Gastroesophageal sphincter (tissue), 4 donors: ENCODE data around the gene RAG2. TPM values are rescaled to one million over a fixed set of nuclear protein-coding genes. Genes with fewer than 3 reads are reported as not detected.

ENCODE experiments used
- ATAC-seq: fragments of 150-250 bp; one replicate; pipeline ENCODE4 v1.9.1; 2016; ENCODE audit warnings: mild to moderate bottlenecking, moderate library complexity
- H3K27ac ChIP-seq, 4 donors: fragments of 200-600 bp; sonication (generic) in 3 of 4; 1 replicate in 3 of 4; 2 replicates in 1 of 4; pipeline ENCODE4 v1.5.1; 2016 to 2019
- H3K27me3 ChIP-seq: fragments of 200-600 bp; sonication (generic); one replicate; pipeline ENCODE4 v1.5.1; 2019
- H3K36me3 ChIP-seq, 2 donors: fragments of 200-600 bp; sonication (generic); one replicate each; pipeline ENCODE4 v1.5.1; 2019; ENCODE audit warnings: control low read depth in 1 of 2
- H3K4me1 ChIP-seq, 3 donors: fragments of 200-600 bp; sonication (generic); 1 replicate in 2 of 3; 2 replicates in 1 of 3; pipeline ENCODE4 v1.5.1; 2016 to 2019; ENCODE audit warnings: control low read depth in 2 of 3
- H3K4me3 ChIP-seq, 2 donors: fragments of 200-600 bp; sonication (generic); one replicate each; pipeline ENCODE4 v1.5.1; 2019; ENCODE audit warnings: mild to moderate bottlenecking in 1 of 2, moderate library complexity in 1 of 2
- H3K9me3 ChIP-seq, 3 donors: fragments of 200-600 bp; sonication (generic); one replicate each; pipeline ENCODE4 v1.5.1; 2017 to 2019; ENCODE audit warnings: control low read depth in 2 of 3
- CTCF ChIP-seq, 4 experiments: fragments of 200-600 bp in 2 of 4; fragments of 450-650 bp in 2 of 4; sonication (generic) in 1 of 4; IDR thresholded peaks; one replicate each; pipeline ENCODE4 v1.5.1; 2017 to 2019; ENCODE audit warnings: antibody characterized with exemption in 4 of 4, mild to moderate bottlenecking in 2 of 4, moderate library complexity in 2 of 4
- EP300 ChIP-seq: sonication (generic); formaldehyde crosslinking; IDR thresholded peaks from one replicate; pipeline ENCODE4 v1.6.1; 2017; ENCODE audit warnings: antibody characterized with exemption, mild to moderate bottlenecking
- POLR2A ChIP-seq, 2 donors: fragments of 450-650 bp; IDR thresholded peaks; one replicate each; pipeline ENCODE4 v1.6.1; 2017; ENCODE audit warnings: antibody characterized with exemption in 2 of 2, mild to moderate bottlenecking in 2 of 2, moderate library complexity in 1 of 2
- POLR2AphosphoS5 ChIP-seq: sonication (generic); formaldehyde crosslinking; IDR thresholded peaks from one replicate; pipeline ENCODE4 v1.6.1; 2017; ENCODE audit warnings: antibody characterized with exemption
- WGBS, 2 donors: methylation state at CpG; one replicate each; pipeline ENCODE4 v1.1.5; 2018; ENCODE audit warnings: low coverage in 1 of 2; 5-methylcytosine and 5-hydroxymethylcytosine counted together
- total RNA-seq, 4 donors: library from RNA; depleted of rRNA; stranded (reverse); fragments of >200 nt; gene quantifications; one replicate each; pipeline ENCODE4 v1.1.0, GENCODE V29; 2016

Gene RAG2
- not detected for total RNA-seq

GRCh38 chr11:36598051-36598450 lies at the start of gene RAG2:
Gene RAG2, minus strand, starts transcription at chr11:36598236. Its CDS starts 4,068 bp downstream, at chr11:36594168.
- no peak within 1 kb of the TSS for H3K27ac ChIP-seq
- WGBS, 2 donors = 81 to 86% methylated on average over 2 of the region's 2 CpGs
- no peak within 1 kb of the TSS for H3K4me3 ChIP-seq
- H3K4me1 ChIP-seq = peaks cover 0 to 12% (median 3%) of the 10 kb centered on the region in 3 donors
- H3K9me3 ChIP-seq = no peaks in the 10 kb centered on the region
- ATAC-seq = no peak
- TF ChIP-seq CTCF (IDR thresholded peaks at IDR 0.05) (no peak), POLR2A (IDR thresholded peaks at IDR 0.05) (no peak), POLR2AphosphoS5 (no peak), EP300 (no peak)
- no peaks in the 10 kb centered on the region for H3K27me3 ChIP-seq
- no peaks in the 10 kb centered on the region for H3K36me3 ChIP-seq

- Histone ChIP-seq H3K27ac (peak overlapping the region in 1 of 4 donors; percentile 12), H3K4me1 (peaks cover 0 to 28% (median 0%) of the 10 kb centered on the region in 3 donors), H3K36me3 (peaks cover 0 to 5% of the 10 kb centered on the region in 2 donors), H3K27me3 (no peaks in the 10 kb centered on the region), H3K9me3 (no peaks in the 10 kb centered on the region), H3K4me3 (no peak overlapping the region)
- no peak for ATAC-seq
- TF ChIP-seq CTCF (IDR thresholded peaks at IDR 0.05) = no peak
- no peak for TF ChIP-seq EP300
- no peak for TF ChIP-seq POLR2AphosphoS5
- TF ChIP-seq POLR2A (IDR thresholded peaks at IDR 0.05) = no peak
- 48 to 54% methylated on average over 2 of the region's 2 CpGs for WGBS, 2 donors
These were observed 40.5 kb upstream of the RAG2 start for GRCh38 chr11:36638556-36638955.

- WGBS, 2 donors = 64 to 68% methylated on average over 2 to 4 of the region's 4 CpGs
- ATAC-seq = no peak
- peak overlapping the region in 2 of 4 donors; percentile 24 to 58 for H3K27ac ChIP-seq
- TF ChIP-seq EP300 (no peak), POLR2AphosphoS5 (no peak), POLR2A (IDR thresholded peaks at IDR 0.05) (no peak), CTCF (IDR thresholded peaks at IDR 0.05) (no peak)
- H3K9me3 ChIP-seq = no peaks in the 10 kb centered on the region
- peaks cover 0 to 28% (median 0%) of the 10 kb centered on the region in 3 donors for H3K4me1 ChIP-seq
- no peaks in the 10 kb centered on the region for H3K27me3 ChIP-seq
- no peak overlapping the region for H3K4me3 ChIP-seq
- H3K36me3 ChIP-seq = peaks cover 0 to 5% of the 10 kb centered on the region in 2 donors
These were observed 37.2 kb upstream of the RAG2 start for GRCh38 chr11:36635066-36635862.

- H3K4me3 ChIP-seq = no peak overlapping the region
- peaks cover 0 to 27% (median 3%) of the 10 kb centered on the region in 3 donors for H3K4me1 ChIP-seq
- 50 to 76% methylated on average over 2 of the region's 2 CpGs for WGBS, 2 donors
- H3K9me3 ChIP-seq = no peaks in the 10 kb centered on the region
- H3K36me3 ChIP-seq = peaks cover 0 to 5% of the 10 kb centered on the region in 2 donors
- no peak overlapping the region for H3K27ac ChIP-seq
- ATAC-seq = no peak
- TF ChIP-seq POLR2AphosphoS5 (no peak), EP300 (no peak), POLR2A (IDR thresholded peaks at IDR 0.05) (no peak), CTCF (IDR thresholded peaks at IDR 0.05) (no peak)
- H3K27me3 ChIP-seq = no peaks in the 10 kb centered on the region
These were observed 33.7 kb upstream of the RAG2 start for GRCh38 chr11:36631774-36632173.

- no peak overlapping the region for H3K4me3 ChIP-seq
- WGBS, 2 donors = 2 to 26% methylated on average over 4 of the region's 4 CpGs
- H3K36me3 ChIP-seq = no peaks in the 10 kb centered on the region
- no peak for ATAC-seq
- peaks cover 0 to 12% (median 3%) of the 10 kb centered on the region in 3 donors for H3K4me1 ChIP-seq
- no peaks in the 10 kb centered on the region for H3K9me3 ChIP-seq
- TF ChIP-seq EP300 (no peak), POLR2A (IDR thresholded peaks at IDR 0.05) (no peak), POLR2AphosphoS5 (no peak), CTCF (IDR thresholded peaks at IDR 0.05) (no peak)
- H3K27me3 ChIP-seq = no peaks in the 10 kb centered on the region
- no peak overlapping the region for H3K27ac ChIP-seq
These were observed 30.8 kb upstream of the RAG2 start for GRCh38 chr11:36628765-36629244.
